ENCODE results near the gene OTOF.

The OTOF gene

GRCh38 chr2:26522751-26523171, 44.8 kb upstream of the OTOF start:
- TF ChIP-seq MAX (IDR thresholded peaks at IDR 0.05) (no peak), CREB1 (IDR thresholded peaks at IDR 0.05; ENCODE audit: low read depth) (no peak), FOXM1 (IDR thresholded peaks at IDR 0.05; ENCODE audit: borderline replicate concordance, low read depth) (no peak), EGR1 (IDR thresholded peaks at IDR 0.05) (no peak), REST (IDR thresholded peaks at IDR 0.05; ENCODE audit: low read depth) (no peak), TAF1 (IDR thresholded peaks at IDR 0.05; ENCODE audit: low read depth) (no peak), TCF12 (IDR thresholded peaks at IDR 0.05; ENCODE audit: low read depth) (no peak)

- no peak for TF ChIP-seq USF1 (IDR thresholded peaks at IDR 0.05)
- no peak for TF ChIP-seq FOXM1 (IDR thresholded peaks at IDR 0.05; ENCODE audit: borderline replicate concordance, low read depth)
- no peak for TF ChIP-seq ZBTB7A (IDR thresholded peaks at IDR 0.05; ENCODE audit: low read depth)
- no peak for TF ChIP-seq TAF1 (IDR thresholded peaks at IDR 0.05; ENCODE audit: low read depth)
- no peak for TF ChIP-seq TEAD4 (IDR thresholded peaks at IDR 0.05)
- TF ChIP-seq CEBPB (IDR thresholded peaks at IDR 0.05), result no peak
These were observed 44.4 kb upstream of the OTOF start for GRCh38 chr2:26522325-26522724.

- TF ChIP-seq MAX (IDR thresholded peaks at IDR 0.05) (no peak), EP300 (IDR thresholded peaks at IDR 0.05; ENCODE audit: borderline replicate concordance) (no peak), YY1 (IDR thresholded peaks at IDR 0.05; ENCODE audit: low read depth) (no peak), TAF1 (IDR thresholded peaks at IDR 0.05; ENCODE audit: low read depth) (no peak), CREB1 (IDR thresholded peaks at IDR 0.05; ENCODE audit: low read depth) (no peak), TEAD4 (IDR thresholded peaks at IDR 0.05) (no peak), EGR1 (IDR thresholded peaks at IDR 0.05) (no peak), RAD21 (IDR thresholded peaks at IDR 0.05; ENCODE audit: low read depth) (no peak), USF1 (IDR thresholded peaks at IDR 0.05) (no peak), CEBPB (IDR thresholded peaks at IDR 0.05) (no peak), FOXM1 (IDR thresholded peaks at IDR 0.05; ENCODE audit: borderline replicate concordance, low read depth) (no peak), REST (IDR thresholded peaks at IDR 0.05; ENCODE audit: low read depth) (no peak), ZBTB7A (IDR thresholded peaks at IDR 0.05; ENCODE audit: low read depth) (no peak), NFIC (IDR thresholded peaks at IDR 0.05) (no peak), TCF12 (IDR thresholded peaks at IDR 0.05; ENCODE audit: low read depth) (no peak)
These were observed 43.9 kb upstream of the OTOF start for GRCh38 chr2:26521913-26522180.

GRCh38 chr2:26521054-26521912, 43.4 kb upstream of the OTOF start:
- TF ChIP-seq CREB1 (IDR thresholded peaks at IDR 0.05; ENCODE audit: low read depth), result no peak
- no peak for TF ChIP-seq TEAD4 (IDR thresholded peaks at IDR 0.05)
- peak; percentile 52 for TF ChIP-seq RAD21 (IDR thresholded peaks at IDR 0.05; ENCODE audit: low read depth)
- no peak for TF ChIP-seq TCF12 (IDR thresholded peaks at IDR 0.05; ENCODE audit: low read depth)
- TF ChIP-seq YY1 (IDR thresholded peaks at IDR 0.05; ENCODE audit: low read depth), result no peak

- TF ChIP-seq CEBPB (IDR thresholded peaks at IDR 0.05), result no peak
- TF ChIP-seq USF1 (IDR thresholded peaks at IDR 0.05), result no peak
- TF ChIP-seq TCF12 (IDR thresholded peaks at IDR 0.05; ENCODE audit: low read depth), result no peak
- no peak for TF ChIP-seq TEAD4 (IDR thresholded peaks at IDR 0.05)
- TF ChIP-seq TAF1 (IDR thresholded peaks at IDR 0.05; ENCODE audit: low read depth), result no peak
- no peak for TF ChIP-seq REST (IDR thresholded peaks at IDR 0.05; ENCODE audit: low read depth)
- TF ChIP-seq NFIC (IDR thresholded peaks at IDR 0.05), result no peak
- TF ChIP-seq MAX (IDR thresholded peaks at IDR 0.05), result no peak
- TF ChIP-seq ZBTB7A (IDR thresholded peaks at IDR 0.05; ENCODE audit: low read depth), result no peak
- TF ChIP-seq RAD21 (IDR thresholded peaks at IDR 0.05; ENCODE audit: low read depth), result no peak
These were observed 42.2 kb upstream of the OTOF start for GRCh38 chr2:26520148-26520449.

Measured in Ishikawa (cell line).